Loucy (cell line): ENCODE measurements around the gene LILRB5.

Experiments
- EZH2phosphoT487 ChIP-seq: fragments of 200-600 bp; IDR thresholded peaks from 2 replicates; pipeline ENCODE4 v1.6.1; 2018; ENCODE audit warnings: antibody characterized with exemption, mild to moderate bottlenecking, moderate library complexity, borderline replicate concordance
- TF ChIP-seq, protein P1 (sequence below): fragments of 200-600 bp; sonication (generic); conservative IDR thresholded peaks from 2 replicates; pipeline ENCODE4 v1.5.1; 2014; ENCODE audit warnings: mild to moderate bottlenecking, antibody characterized with exemption, low read length

- TF ChIP-seq, protein P1, sequence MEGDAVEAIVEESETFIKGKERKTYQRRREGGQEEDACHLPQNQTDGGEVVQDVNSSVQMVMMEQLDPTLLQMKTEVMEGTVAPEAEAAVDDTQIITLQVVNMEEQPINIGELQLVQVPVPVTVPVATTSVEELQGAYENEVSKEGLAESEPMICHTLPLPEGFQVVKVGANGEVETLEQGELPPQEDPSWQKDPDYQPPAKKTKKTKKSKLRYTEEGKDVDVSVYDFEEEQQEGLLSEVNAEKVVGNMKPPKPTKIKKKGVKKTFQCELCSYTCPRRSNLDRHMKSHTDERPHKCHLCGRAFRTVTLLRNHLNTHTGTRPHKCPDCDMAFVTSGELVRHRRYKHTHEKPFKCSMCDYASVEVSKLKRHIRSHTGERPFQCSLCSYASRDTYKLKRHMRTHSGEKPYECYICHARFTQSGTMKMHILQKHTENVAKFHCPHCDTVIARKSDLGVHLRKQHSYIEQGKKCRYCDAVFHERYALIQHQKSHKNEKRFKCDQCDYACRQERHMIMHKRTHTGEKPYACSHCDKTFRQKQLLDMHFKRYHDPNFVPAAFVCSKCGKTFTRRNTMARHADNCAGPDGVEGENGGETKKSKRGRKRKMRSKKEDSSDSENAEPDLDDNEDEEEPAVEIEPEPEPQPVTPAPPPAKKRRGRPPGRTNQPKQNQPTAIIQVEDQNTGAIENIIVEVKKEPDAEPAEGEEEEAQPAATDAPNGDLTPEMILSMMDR: no peak
- no peak for TF ChIP-seq EZH2phosphoT487
Observed at GRCh38 chr19:54229146-54229545, 27.9 kb downstream of the LILRB5 start.
